ENCODE measurements around the gene RAD51B. TPM values are rescaled to one million over a fixed set of nuclear protein-coding genes. Genes with fewer than 3 reads are reported as not detected.

RAD51B gene
- total RNA-seq, 3 donors from 2014 or later: 10.6 to 77.6 (median 33.8) TPM

DNA sequence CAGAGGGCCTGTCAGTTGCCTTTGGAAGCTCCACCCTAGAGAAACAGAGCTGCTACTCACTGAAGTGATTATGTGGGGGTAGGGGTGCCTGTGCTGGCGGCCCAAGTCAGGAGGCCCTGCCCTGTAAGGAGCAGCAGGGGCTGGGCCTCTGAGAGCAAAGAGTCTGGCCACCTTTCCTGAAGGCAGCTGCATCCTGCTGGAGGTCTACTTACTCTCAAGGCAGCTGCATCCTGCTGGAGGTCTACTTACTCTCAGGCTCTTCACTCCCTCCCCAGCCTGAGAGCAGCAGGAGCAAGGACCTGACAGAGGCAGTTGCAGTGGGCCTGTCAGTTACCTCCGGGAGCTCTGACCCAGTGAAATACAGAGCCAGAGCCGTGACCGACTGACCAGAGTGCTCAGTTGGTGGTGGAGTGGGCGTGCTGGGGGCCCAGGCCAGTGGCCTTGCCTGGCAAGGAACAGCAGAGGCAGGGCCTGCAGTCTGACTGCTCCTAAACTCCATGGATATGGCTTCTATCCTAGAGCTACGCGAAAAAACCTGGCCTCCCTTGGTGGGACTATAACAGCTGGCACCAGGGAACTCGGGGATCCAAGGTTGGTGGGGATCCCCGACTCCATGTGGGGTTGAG lies 32.3 kb downstream of the RAD51B start:
- H3K9me3 ChIP-seq: no peaks in the 10 kb centered on the region
- H3K4me1 ChIP-seq: peaks cover 0 to 5% of the 10 kb centered on the region in 2 donors
- intact Hi-C loops (cut with DNase I; ENCODE audit: low total_unique reads): no loop called here
- no peaks in the 10 kb centered on the region for H3K27me3 ChIP-seq
- TF ChIP-seq POLR2AphosphoS5 (IDR thresholded peaks at IDR 0.05) (no peak), POLR2A (IDR thresholded peaks at IDR 0.05) (no peak)
- TF ChIP-seq, protein P1, sequence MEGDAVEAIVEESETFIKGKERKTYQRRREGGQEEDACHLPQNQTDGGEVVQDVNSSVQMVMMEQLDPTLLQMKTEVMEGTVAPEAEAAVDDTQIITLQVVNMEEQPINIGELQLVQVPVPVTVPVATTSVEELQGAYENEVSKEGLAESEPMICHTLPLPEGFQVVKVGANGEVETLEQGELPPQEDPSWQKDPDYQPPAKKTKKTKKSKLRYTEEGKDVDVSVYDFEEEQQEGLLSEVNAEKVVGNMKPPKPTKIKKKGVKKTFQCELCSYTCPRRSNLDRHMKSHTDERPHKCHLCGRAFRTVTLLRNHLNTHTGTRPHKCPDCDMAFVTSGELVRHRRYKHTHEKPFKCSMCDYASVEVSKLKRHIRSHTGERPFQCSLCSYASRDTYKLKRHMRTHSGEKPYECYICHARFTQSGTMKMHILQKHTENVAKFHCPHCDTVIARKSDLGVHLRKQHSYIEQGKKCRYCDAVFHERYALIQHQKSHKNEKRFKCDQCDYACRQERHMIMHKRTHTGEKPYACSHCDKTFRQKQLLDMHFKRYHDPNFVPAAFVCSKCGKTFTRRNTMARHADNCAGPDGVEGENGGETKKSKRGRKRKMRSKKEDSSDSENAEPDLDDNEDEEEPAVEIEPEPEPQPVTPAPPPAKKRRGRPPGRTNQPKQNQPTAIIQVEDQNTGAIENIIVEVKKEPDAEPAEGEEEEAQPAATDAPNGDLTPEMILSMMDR (IDR thresholded peaks at IDR 0.05): no peak
- DNase-seq (ENCODE audit: low spot score in 2 of 2): no peak
- no peak overlapping the region for H3K4me3 ChIP-seq
- no peak overlapping the region for H3K27ac ChIP-seq
- no peaks in the 10 kb centered on the region for H3K36me3 ChIP-seq

- intact Hi-C loops (cut with DNase I; ENCODE audit: low total_unique reads): no loop called here
These were observed 33.5 kb downstream of the RAD51B start for GRCh38 chr14:67852926-67853604.

GRCh38 chr14:67853715-67854114 lies 34.1 kb downstream of the RAD51B start:
- no peak for DNase-seq (ENCODE audit: low spot score in 2 of 2)

More at GRCh38 chr14:67852926-67853604, 33.5 kb downstream of the RAD51B start:
- no peak overlapping the region for H3K4me3 ChIP-seq
- no peaks in the 10 kb centered on the region for H3K36me3 ChIP-seq
- no peak for DNase-seq (ENCODE audit: low spot score in 2 of 2)
- no peaks in the 10 kb centered on the region for H3K9me3 ChIP-seq
- peaks cover 0 to 5% of the 10 kb centered on the region in 2 donors for H3K4me1 ChIP-seq
- H3K27me3 ChIP-seq: no peaks in the 10 kb centered on the region
- TF ChIP-seq, protein P1 (IDR thresholded peaks at IDR 0.05): no peak
- TF ChIP-seq POLR2A (IDR thresholded peaks at IDR 0.05) (no peak), POLR2AphosphoS5 (IDR thresholded peaks at IDR 0.05) (no peak)
- no peak overlapping the region for H3K27ac ChIP-seq

GRCh38 chr14:67856827-67857226 lies 37.2 kb downstream of the RAD51B start:
- DNase-seq (ENCODE audit: low spot score in 2 of 2): no peak
- Histone ChIP-seq H3K27ac (no peak overlapping the region), H3K9me3 (no peaks in the 10 kb centered on the region), H3K36me3 (no peaks in the 10 kb centered on the region), H3K4me1 (peaks cover 0 to 5% of the 10 kb centered on the region in 2 donors), H3K4me3 (no peak overlapping the region), H3K27me3 (no peaks in the 10 kb centered on the region)
- TF ChIP-seq POLR2A (IDR thresholded peaks at IDR 0.05) (no peak), POLR2AphosphoS5 (IDR thresholded peaks at IDR 0.05) (no peak)
- TF ChIP-seq, protein P1 (IDR thresholded peaks at IDR 0.05): no peak
- intact Hi-C loops (cut with DNase I; ENCODE audit: low total_unique reads): no loop called here

More at GRCh38 chr14:67853715-67854114, 34.1 kb downstream of the RAD51B start:
- no peaks in the 10 kb centered on the region for H3K36me3 ChIP-seq
- peaks cover 0 to 5% of the 10 kb centered on the region in 2 donors for H3K4me1 ChIP-seq
- TF ChIP-seq POLR2AphosphoS5 (IDR thresholded peaks at IDR 0.05) (no peak), POLR2A (IDR thresholded peaks at IDR 0.05) (no peak)
- TF ChIP-seq, protein P1 (IDR thresholded peaks at IDR 0.05): no peak
- intact Hi-C loops (cut with DNase I; ENCODE audit: low total_unique reads): no loop called here
- no peaks in the 10 kb centered on the region for H3K9me3 ChIP-seq
- H3K27ac ChIP-seq: no peak overlapping the region
- H3K4me3 ChIP-seq: no peak overlapping the region
- no peaks in the 10 kb centered on the region for H3K27me3 ChIP-seq

- intact Hi-C loops (cut with DNase I; ENCODE audit: low total_unique reads): no loop called here
- H3K27me3 ChIP-seq: no peaks in the 10 kb centered on the region
- DNase-seq (ENCODE audit: low spot score in 2 of 2): no peak
- TF ChIP-seq POLR2A (IDR thresholded peaks at IDR 0.05) (no peak), POLR2AphosphoS5 (IDR thresholded peaks at IDR 0.05) (no peak)
- TF ChIP-seq, protein P1 (IDR thresholded peaks at IDR 0.05): no peak
- H3K4me1 ChIP-seq: peaks cover 0 to 5% of the 10 kb centered on the region in 2 donors
- peak overlapping the region in 1 of 2 donors; percentile 76 for H3K27ac ChIP-seq
- no peak overlapping the region for H3K4me3 ChIP-seq
- no peaks in the 10 kb centered on the region for H3K9me3 ChIP-seq
- H3K36me3 ChIP-seq: no peaks in the 10 kb centered on the region
These were observed 38.3 kb downstream of the RAD51B start for GRCh38 chr14:67857778-67858350.
